Kidney tubule cell (primary cell): ENCODE measurements around the gene FLG2.

Source experiments
- DNase-seq: peaks from one replicate; pipeline ENCODE4 v3.0.0-alpha.2; 2018; ENCODE audit warnings: low spot score

Gene FLG2

DNA sequence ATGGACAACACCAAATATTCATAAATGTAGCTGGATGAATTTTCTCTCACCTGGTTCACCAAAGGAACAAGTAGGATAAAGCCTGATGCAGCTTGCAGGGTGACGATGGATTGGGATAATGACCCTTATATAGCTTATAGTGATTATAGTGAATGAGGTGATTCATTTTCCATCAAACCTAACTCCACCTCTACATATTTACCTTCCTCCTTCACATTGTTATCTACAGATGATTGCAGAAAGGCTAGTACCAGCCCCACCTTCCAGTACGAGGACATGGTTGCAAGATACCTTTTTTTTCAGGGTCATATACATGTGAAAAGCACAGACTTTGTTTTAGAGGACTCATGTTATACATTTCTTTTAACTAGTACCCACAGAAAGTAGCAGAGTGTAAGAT, at the start of gene FLG2:
FLG2 (minus strand) TSS at position 101 of the 400 bp plus-strand sequence. CDS start 1,122 bp downstream, outside the sequence.
- DNase-seq = no peak

DNA sequence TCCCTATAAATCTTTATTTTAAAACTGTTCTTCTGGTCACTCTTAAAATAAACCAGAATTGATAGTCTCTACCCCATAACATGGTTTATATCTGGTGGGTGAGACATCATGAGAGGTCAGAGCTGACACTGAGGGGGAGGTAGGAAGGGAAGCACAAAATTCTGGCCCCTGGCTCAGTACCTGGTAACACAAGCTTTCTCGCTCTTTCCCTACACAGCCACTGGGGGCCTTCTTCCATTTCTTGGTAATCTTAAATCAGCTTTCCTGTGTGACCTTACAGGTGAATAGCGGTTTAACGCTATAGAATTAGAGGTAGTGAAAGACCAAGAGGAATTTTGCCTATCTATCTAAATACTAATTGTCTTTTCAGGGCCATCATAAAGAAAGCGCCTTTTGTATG, 48.9 kb upstream of the FLG2 start:
- no peak for DNase-seq

DNA sequence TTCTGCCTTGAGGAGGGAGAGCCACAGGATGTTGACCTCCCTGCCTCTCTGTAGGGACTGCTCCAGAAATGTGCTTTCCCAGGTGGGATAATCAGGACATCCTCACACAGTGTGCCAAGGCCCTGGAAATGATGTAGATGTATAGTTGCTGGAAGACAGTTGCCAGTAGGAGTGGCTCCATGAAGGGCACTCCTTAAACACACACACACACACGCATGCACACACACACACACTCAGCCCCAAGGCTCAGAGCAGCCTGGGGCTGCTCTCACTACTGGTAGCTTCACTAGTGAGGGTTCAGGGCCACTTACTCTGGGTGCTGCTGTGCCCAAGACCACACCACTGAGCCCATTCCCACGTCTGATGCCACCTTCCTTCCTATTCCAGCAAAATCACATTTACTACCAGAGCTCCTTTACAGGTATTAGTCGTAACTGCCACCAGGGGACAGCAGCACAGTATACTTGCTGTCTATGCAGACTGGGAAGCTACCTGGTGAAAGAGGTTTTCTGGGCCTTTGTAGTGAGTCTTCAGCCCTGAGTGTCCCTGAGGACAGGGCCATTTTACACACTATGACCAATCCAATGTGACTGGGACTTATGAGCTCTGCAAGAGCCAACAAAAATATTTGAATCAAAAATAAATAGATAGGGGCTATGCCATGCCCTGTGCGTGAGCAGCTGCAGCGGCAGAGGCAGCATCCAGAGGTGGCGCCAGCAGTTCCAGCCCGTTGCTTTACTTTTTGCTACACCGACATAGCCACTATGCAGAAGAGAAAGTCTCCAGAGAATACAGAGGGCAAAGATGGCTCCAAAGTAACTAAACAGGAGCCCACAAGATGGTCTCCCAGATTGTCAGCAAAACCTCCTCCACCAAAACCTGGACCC, 39.2 kb upstream of the FLG2 start:
- peak; percentile 63 for DNase-seq

DNA sequence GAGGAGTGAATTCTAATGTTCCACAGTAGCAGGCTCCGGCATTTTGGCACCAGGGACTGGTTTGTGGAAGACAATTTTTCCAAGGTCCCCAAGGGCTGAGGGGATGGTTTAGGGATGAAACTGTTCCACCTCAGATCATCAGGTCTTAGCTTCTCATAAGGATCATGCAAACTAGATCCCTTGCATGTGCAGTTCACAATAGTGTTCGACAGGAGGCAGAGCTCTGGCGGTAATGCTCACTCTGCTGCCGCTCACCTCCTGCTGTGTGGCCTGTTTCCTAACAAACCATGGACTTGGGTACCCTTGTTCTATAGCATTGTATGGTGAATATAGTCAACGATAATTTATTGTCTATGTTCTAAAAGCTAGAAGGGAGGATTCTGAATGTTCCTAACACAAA, 37.7 kb upstream of the FLG2 start:
- no peak for DNase-seq

DNA sequence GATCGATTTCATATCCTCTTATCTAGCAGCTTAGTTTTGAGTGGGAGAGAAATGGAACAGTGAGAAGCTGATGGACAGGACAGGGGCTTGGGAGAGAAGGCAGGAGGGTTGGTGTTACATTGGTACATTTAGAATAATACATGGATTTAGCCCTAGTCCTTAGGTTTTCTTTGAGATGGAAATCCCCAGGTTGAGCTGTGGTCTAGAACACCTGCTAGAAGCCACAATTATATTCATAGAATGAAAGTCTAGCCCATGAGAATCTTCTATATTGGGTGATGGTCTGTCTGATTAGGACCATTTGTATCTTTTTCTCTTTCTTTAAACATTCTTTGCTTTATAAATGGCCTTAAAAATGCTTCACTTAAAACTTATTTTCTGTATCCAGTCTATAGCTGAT, 34.3 kb upstream of the FLG2 start:
- DNase-seq = no peak

DNA sequence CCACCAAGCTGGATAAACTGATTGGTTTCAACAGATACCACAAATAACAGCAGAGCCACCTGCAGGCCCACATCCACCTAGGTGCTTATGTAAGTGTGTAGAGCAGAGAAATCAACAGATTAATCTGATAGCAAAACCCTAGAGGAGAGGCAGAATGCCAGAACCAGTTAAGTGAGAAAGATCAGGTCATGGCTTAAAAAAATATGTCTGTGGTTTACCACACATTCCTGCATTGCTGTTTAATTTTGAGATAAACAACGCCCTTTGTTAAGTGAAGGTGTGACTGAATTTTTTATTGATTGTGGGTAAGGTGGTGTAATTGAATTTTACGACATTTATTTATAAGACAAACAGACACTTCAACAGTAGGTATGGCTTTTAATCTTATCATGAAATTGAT, 33.1 kb upstream of the FLG2 start:
- DNase-seq = peak; percentile 35

DNA sequence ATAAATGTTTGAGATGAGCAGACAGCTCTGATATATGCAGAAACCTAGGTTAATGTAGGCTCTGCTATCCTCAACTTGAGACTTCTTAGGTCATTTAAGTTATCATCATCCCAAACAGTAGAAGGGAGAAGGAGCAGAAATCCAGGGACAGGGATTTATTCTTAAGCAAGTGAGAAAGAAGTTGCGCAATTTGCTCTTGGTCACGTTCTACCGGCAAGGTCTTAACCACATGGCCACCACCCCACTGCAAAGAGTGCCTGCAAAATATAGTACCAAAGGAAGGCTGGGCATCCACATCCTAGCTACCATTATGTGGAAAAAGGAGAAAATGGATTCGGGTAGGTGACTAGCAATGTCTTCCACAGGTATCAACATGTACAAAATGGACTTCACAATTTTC, 29.1 kb upstream of the FLG2 start:
- no peak for DNase-seq

DNA sequence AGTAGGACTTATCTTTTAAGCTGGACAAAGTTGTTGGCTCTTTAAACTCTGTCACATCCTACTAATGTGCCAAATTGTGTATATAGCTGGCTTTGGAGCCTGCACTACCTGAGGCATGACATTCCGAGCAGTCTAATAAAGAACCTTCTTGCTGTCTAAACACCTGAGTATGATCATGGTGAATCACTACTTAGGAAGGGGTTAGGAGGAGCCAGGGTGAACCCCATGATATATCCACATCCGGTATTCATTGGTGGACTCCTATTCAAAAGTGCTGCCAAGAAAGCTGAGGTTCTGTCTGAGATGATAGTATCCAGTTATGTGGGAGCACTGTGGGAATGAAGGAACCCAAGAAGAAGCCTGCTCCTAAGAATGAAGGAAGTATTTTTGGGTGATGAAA, 27.1 kb upstream of the FLG2 start:
- no peak for DNase-seq

DNA sequence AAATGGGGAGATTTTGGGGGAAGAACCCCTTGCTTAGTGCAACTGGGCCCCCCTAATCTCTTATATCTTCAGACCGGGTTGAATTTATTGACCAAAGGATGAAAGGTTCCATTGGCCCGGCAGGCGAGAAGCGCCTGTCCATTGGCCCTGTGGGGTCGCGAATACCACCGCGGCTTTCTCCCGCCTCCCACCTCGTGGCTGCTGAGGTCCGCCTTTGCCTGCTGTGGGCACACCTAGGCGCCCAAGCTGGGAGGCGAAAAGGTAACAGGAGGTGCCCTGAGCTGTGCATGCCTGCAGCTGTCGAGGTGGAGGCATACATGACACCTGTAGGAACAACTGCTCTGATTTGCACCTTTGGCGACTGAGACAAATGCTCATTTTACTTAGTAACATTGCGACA, 21.1 kb upstream of the FLG2 start:
- DNase-seq = no peak

DNA sequence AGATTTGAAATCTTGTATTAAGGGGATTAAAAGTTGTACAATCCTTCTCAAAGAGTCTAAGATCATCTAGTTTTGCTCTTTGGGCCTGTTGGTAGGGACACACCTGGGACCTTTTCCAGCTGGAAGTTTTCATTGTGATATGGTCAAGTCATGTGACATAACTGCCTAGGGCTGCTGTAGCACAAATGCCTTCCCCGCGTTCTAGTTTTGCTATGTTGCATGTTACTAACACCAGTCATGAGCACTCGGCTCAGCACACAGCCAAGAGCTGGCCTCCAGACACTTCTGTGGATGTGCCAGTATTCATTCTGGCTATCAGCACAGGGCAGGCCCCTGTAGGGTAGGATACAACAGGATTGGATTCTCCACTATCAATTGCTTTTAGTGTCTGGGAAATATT, 14.6 kb upstream of the FLG2 start:
- DNase-seq = no peak

DNA sequence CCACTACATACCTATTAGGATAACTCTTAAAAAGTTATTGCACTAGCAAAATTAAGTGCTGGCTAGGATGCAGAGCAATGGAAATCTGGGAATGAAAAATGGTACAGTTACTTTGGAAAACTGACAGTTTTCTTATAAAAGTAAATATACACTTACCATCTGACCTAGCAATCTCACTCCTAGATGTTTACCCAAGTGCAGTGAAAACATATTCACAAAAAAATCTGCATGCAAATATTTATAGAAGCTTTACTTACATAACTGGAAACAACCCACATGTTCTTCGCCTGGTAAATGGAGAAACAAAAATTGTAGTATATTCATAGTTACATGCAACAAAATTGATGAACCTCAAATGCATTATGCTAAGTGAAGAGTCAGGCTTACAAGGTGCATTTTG, 12.9 kb upstream of the FLG2 start:
- DNase-seq = no peak

DNA sequence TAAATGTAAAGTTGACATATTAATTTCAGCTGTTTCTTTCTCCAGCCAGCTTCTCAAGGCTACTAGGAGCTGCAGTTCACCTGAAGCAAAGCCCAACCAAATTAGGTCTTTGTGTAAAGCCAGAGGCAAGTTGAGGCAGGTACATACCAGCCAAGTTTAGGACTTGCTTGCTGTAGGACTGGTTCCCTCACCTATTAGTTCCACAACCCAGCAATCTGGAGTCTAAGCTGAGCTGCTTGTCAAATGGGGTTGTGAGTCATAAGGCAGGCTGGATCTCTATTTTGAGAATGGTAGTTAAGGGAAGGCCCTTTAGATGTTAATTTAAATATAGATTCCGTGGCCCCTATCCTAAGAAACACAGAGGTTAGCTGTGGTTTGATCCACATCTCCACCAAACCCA, 7.6 kb upstream of the FLG2 start:
- DNase-seq = no peak

DNA sequence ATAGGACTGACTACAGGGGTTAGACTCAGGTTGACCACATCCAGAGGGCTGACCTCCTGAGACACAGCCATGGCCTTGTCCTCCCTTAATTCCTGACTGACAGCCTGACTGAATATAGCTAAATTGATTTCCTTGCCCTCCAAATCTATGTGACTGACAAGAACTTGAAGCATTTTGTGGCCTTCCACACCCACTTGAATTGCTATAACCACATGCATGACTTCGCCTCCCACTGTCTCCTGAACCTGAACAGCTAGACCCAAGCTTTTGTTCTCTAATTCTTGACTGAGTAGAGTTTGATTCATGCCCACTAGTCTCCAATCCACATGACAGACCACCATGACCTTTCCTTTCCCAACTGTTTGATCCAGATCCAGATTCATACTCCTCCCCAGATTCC, 3.1 kb downstream of the FLG2 start:
- DNase-seq = no peak

DNA sequence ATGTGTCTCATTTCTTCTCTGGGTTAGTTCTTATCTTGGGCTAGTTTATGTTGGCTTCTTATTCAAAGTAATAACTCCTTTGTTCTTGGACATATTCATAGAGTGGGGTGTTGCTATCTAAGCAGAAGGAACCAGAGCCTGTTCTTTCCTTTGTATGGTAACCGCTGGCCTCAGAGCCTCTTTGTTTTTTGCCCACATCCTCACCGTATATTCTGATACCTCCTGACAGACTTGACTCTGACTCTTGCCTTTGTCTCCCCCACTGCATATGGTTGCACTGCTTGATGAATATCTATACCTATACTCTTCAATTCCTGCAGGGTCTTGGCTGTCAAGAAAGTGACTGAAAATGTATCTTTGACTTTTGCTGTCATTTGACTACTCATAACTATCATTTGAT, 10.2 kb downstream of the FLG2 start:
- DNase-seq = no peak

DNA sequence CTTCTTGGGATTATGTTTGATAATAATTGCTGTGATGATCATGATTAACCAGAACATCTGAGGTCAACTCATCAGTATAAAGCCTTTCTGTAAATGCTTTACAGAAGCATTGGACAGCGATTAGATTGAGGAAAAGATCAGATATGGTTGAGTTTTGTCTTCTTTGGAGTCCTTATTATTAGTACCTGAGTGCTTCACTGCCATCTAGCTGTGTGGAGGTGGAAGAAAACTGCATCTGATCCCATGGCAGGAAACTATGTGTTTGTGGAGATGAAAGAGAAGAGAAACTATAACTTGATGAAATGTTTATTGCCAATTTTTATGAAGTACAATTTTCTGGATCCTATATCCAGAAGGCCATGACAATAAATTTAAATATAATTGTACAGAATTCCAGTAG, 11.4 kb downstream of the FLG2 start:
- peak; percentile 11 for DNase-seq

DNA sequence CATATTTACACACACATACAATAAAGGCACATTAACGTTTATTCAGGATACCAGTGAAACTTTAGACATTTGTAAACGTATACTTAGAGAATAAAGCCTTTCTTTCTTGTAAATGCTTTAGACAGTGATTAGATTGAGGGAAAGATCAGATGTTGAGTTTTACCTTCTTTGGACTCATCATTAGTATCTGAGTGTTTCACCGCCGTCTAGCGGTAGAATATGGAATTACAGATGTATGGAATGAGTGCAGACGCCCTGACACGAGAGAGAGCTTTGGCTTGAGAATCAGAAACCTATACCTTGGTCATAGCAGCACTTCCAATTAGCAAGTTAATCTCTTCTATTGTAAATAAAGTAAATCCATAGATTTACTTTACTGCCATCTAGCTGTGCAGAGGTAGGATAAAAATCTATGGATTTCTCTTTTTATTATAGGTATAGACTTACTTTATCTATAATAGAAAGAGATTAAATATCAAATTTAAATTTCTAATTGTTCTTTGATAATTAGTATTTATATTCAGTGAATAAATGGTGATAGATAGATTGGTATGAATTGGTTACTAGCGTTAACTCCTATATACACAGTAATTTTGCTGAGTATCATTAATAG, 12.6 kb downstream of the FLG2 start:
- DNase-seq = peak; percentile 66

DNA sequence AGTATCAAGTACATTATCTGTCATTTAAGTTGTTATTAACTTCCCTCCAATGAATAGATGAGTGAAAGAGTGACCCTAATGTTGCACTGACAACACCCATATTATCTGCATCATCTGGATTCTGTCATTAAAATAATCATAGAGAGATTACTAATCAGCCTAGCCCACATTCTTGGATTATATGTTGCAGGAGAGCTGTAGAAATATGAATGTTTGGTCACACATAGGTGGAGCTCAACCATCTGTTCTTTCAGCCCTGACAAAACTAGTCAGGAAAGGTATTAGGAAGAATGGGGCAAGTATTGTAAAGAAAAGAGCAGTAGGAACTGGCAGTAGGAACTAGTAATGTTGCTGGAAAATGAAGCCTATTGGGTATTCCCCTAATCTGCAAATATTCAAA, 15.4 kb downstream of the FLG2 start:
- DNase-seq = no peak

DNA sequence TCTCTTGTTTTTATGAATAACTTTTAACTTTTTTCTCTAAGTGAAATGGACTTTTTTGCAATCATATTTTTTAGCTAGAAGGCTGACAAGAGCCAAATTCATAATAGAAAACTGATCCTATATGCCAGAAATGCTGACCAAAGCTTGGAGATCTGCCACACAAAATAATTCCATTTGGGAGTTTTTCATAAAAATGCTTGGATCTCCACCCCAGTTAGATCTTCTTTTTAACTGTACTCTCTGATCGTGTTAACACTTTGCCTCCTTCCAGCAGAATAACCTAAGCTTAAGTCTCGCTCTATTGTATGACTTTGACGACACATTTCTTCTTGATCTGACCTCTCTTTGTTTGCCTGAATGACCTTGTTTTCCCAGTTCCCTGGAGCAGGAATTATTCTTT, 16.8 kb downstream of the FLG2 start:
- DNase-seq = no peak

DNA sequence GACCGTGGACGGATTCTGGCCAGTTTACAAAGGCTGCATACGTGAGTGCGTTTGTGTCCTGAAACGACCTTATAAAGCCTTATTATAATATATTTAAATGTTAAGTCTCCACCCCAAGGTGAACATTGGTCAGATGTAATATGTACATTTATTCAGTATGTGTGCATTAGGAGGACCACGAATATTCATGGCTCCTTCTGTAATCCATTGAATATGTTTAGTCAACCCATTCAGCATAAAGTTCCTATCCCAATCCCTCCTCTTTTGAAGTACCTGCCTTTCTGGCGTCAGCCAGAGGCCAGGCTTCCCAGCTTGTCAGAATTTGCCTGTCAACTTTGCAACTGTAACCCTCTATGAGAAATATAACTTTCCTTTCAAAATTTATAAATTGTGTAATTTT, 24.4 kb downstream of the FLG2 start:
- DNase-seq = no peak

DNA sequence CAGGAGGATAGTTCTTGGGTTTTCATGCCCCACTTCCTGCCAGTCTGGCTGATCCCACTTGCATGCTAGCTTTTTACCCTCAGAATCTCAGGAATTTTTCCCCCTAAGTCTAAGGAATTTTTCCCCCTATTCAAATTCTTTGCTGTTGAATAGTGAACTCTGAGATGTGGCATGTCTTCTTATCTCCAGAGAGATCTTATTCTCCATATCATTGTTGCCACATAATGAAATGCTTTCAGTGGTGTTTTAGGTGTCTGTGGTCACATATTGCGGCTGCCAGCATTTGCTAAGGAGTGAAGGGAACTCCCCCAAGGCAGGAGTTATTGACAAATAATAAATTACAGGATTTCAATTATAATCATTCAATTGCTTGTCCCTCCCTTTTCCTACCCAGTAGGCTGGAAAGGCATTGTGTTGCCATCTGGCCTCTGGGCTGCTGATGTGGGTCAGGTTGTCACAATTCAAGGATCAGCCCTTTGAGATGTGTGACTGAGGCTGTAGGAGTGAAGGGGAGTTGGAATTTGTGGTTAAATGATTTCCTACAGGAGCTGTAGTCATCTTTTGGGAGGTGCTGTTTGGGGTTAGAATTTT, 30.9 kb downstream of the FLG2 start:
- DNase-seq = peak; percentile 85

DNA sequence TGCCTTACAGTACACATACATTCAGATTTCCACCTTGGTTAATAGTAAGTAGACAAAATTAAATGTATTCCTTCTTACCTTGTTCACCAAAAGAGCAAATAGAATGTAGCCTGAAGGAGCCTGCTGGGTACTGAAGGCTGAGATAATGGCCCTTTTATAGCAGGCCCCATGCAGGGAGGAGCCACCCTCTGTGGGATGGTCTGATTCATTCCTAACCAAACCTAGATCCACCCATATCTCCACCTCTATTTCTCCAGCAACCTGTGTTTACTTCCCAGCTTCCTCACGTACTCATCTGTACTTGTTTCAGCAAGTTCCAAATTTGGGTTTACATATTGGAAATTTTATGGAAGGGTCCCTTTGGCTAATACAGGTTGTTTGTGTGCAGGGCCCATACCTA, 34.7 kb downstream of the FLG2 start, which contains the start of gene FLG:
FLG (minus strand) TSS at position 129 of the 400 bp plus-strand sequence. CDS start 9,783 bp downstream, outside the sequence.
- DNase-seq = peak; percentile 12

DNA sequence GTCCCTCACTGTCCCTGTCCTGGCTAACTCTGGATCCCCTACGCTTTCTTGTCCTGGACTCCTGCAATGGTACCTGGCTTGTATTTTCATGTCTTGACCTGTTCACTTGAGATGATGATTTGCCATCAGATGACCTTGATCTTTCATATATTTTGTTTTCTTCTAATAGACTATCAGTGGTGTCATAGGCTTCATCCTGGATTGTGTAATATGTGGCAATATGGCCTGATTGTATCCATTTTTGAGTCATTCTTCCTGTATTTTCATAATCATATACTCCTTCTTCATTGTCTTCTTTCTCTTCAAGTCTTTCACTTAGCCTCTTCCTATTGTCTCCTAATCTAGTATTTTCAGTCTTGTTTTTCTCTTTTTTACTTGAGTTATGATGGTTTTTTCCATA, 45.8 kb downstream of the FLG2 start:
- no peak for DNase-seq

DNA sequence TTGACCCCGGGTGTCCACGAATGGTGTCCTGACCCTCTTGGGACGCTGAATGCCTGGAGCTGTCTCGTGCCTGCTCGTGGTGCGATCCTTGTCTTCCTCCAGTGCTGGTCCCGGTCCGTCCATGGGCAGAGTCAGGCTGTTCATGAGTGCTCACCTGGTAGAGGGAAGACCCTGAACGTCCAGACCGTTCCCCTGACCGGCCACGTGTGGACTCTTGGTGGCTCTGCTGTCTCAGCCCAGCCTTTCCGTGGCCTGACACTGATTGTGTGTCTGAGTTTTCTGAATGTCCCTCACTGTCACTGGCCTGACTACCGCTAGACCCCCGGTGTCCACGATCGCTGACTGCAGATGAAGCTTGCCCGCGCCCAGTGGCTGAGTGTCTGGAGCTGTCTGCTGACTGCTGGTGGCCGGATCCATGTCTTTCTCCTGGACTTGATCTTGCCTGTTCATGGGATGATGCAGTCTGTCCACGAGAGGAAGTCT, 46.4 kb downstream of the FLG2 start:
- DNase-seq = no peak
